GM12864 (cell line): ENCODE results near the gene PSMB11.

Experiments used
- DNase-seq: peaks from one replicate; pipeline ENCODE4 v3.0.0-alpha.2; 2011; ENCODE audit warnings: low read depth
- H3K4me3 ChIP-seq: 2 replicates; pipeline ENCODE4 v1.5.1; 2011; ENCODE audit warnings: mild to moderate bottlenecking, low read depth, low read length, control low read depth
- TF ChIP-seq, protein P1 (sequence below): IDR thresholded peaks from 2 replicates; pipeline ENCODE4 v1.5.1; 2011; ENCODE audit warnings: low read depth, mild to moderate bottlenecking, moderate library complexity, low read length, control low read depth, inconsistent platforms; ENCODE audit errors: missing control alignments

Gene PSMB11

DNA sequence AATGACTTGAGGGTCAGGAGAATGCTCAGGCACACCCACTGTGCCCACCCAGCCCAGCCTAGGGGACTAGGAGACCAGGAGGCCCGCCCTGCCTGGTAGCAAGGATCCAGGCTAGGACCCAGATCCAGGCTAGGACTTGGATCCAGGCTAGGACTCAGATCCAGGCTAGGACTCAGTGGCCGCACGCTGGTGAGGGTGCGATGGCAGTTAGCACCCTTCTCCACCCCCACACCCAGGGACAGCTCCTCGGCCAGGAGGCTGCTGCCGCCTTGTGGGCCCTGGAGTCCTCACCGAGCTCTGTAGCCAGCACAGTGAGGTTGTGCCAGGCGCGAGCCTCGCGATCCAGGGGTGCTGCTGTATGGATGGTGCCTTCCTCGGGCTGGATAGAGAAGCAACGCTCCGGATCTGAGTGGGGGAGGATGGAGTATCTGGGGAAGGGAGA, 10.2 kb downstream of the PSMB11 start:
- H3K4me3 ChIP-seq, result no peak overlapping the region
- no peak for DNase-seq

DNA sequence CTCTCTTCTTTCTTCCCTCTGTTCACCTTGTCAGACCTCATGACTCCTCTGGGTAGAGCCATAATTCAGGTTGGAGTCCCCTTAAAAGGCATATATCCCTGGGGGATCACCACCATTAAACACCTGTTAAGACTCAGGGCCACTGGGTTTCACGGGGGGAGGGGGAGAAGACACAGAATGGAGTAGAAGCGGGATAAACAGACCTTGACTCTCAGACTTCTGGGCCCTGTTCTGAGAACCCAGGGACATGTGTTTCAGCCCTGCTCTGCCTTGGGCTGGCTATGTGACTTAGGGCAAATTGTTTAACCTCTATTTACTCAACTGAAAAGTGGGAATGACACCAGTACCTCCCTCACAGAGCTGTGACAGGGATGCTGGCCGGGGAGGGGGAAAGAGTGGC, 10.7 kb downstream of the PSMB11 start:
- TF ChIP-seq, protein P1, sequence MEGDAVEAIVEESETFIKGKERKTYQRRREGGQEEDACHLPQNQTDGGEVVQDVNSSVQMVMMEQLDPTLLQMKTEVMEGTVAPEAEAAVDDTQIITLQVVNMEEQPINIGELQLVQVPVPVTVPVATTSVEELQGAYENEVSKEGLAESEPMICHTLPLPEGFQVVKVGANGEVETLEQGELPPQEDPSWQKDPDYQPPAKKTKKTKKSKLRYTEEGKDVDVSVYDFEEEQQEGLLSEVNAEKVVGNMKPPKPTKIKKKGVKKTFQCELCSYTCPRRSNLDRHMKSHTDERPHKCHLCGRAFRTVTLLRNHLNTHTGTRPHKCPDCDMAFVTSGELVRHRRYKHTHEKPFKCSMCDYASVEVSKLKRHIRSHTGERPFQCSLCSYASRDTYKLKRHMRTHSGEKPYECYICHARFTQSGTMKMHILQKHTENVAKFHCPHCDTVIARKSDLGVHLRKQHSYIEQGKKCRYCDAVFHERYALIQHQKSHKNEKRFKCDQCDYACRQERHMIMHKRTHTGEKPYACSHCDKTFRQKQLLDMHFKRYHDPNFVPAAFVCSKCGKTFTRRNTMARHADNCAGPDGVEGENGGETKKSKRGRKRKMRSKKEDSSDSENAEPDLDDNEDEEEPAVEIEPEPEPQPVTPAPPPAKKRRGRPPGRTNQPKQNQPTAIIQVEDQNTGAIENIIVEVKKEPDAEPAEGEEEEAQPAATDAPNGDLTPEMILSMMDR, result no peak
- DNase-seq, result no peak
- no peak overlapping the region for H3K4me3 ChIP-seq

More for the DNA sequence above, 10.2 kb downstream of the PSMB11 start:
- TF ChIP-seq, protein P1, result no peak

DNA sequence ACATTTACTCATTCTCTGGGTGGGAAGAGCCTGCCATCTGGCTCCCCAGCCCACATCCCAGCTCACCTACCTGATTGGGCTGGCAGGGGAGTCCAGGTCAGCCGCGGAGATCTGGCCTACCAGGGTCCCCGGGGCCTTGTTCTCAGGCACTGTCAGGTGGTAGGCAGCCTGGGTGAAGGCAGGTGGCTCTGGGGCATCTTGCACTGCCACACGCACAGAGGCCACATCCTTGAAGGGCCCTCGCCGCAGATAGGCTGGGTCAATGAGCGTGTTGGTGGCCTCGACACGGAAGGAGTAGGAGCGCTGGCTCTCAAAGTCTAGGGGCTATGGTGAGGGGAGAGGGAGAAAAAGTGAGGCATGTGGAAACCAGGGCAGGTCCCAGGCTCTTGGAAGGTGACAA, 11.4 kb downstream of the PSMB11 start:
- DNase-seq, result no peak
- H3K4me3 ChIP-seq, result no peak overlapping the region
- TF ChIP-seq, protein P1, result no peak

DNA sequence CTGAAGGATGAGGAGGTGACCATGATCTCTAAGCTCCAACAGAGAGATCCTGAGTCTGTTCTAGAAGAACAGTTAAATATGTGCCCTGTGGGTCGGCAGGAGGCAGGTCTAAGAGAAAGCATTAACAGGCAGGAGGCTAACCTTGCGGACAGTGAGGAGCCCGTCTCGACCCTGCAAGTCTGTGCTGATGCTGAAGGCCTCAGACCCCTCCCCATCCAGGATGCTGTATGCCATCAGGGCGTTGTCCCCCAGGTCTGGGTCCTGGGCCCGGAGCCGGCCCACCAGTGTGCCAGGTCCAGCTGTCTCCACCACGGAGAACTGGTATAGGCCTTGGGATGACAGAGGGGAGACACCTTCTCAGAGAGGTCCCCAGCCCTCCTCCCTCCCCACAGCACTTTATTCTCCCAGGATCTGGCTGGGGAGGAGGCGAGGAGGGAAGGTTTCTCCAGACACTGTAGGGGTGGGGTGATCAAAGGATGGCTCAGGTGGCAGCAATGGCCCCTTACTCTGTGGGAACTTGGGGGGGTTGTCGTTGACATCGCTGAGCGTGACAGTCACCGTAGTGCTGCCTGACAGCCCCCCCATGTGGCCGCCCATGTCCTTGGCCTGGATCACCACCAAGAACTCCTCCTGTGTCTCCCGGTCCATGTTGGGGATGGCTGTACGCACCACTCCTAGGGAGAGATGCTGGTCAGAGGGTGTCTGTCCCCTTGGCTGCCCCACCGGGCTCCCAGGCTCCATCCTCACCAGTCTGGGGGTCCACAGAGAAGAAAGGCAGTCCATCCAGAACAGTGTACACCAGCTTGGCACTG, 12.2 kb downstream of the PSMB11 start:
- TF ChIP-seq, protein P1, result peak; percentile 58
- H3K4me3 ChIP-seq, result no peak overlapping the region
- no peak for DNase-seq

DNA sequence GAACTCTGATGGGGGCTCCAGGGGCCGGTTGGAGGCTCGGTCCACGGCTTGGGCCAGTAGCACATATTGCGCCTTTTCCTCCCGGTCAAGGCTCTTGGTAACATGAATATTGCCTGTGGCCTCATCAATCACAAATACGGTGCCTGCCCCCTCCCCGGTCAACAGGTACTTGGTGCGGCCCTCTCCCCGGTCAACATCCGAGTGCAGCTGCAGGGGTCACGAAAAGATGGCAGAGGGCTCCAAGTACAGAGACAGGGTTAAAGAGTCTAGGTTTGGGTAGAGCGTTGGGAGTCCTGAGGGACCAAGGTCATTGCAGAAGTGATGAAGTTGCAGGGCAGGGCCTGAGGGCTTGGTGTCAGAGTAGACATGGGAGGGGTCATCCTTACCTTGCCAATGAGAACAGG, 13.1 kb downstream of the PSMB11 start:
- no peak for DNase-seq
- no peak overlapping the region for H3K4me3 ChIP-seq
- TF ChIP-seq, protein P1, result no peak

DNA sequence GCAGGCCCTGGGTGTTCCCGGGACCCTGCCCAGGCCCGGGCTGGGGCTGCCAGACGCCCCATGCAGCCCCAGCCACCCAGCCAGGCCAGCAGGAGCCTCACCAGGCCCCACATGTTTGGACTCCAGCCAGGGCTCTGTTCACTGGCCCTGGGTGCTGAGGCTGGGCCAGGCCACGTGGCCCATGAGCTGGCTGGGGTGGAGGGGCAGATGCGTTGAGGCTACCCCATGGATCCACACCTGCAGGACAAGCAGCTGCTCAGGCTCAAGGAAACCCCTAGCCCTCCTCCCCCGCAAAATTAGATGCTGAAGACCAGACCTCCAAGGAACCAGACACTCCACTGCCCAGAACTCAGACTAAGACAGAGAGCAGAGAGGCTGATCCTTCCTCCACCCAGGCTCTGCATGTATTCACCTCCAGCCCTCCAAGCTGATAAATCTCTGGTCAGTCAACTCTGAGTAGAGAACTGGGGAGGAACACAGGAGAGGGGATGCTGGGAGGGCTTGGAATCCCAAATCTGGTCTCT, 13.7 kb downstream of the PSMB11 start:
- no peak for DNase-seq
- TF ChIP-seq, protein P1, result no peak
- no peak overlapping the region for H3K4me3 ChIP-seq
